Colonic mucosa (tissue), 4 donors: ENCODE measurements around the gene MDN1. TPM values are rescaled to one million over a fixed set of nuclear protein-coding genes. Genes with fewer than 3 reads are reported as not detected.

ENCODE experiments used
- DNase-seq: peaks from one replicate; pipeline ENCODE4 v3.0.0-alpha.2; 2020
- H3K27ac ChIP-seq: fragments of 200-600 bp; one replicate; pipeline ENCODE4 v1.8.0; 2021
- H3K27me3 ChIP-seq: fragments of 200-600 bp; one replicate; pipeline ENCODE4 v1.8.0; 2021
- H3K36me3 ChIP-seq: fragments of 200-600 bp; one replicate; pipeline ENCODE4 v1.8.0; 2021
- H3K4me1 ChIP-seq: fragments of 200-600 bp; one replicate; pipeline ENCODE4 v1.8.0; 2021; ENCODE audit warnings: mild to moderate bottlenecking
- H3K4me3 ChIP-seq: fragments of 200-600 bp; one replicate; pipeline ENCODE4 v1.8.0; 2021
- H3K9ac ChIP-seq, 2 donors: one replicate each; pipeline ENCODE4 v1.7.0; 2013; ENCODE audit warnings: control low read depth in 2 of 2, low read depth in 2 of 2, low read length in 2 of 2
- H3K9me3 ChIP-seq: fragments of 200-600 bp; one replicate; pipeline ENCODE4 v1.8.0; 2021
- intact Hi-C: fragments of 100-400 bp; cut with DNase I; formaldehyde crosslinking; loops from one replicate; pipeline ENCODE4 v1.14.1; 2022
- total RNA-seq, 2 donors: library from RNA; stranded (reverse); fragmentation: NEBNext Ultra II Directional in 1 of 2; extraction: Animal tissue kit (Norgen Biotek cat#: 25700) in 1 of 2; gene quantifications; one replicate each; pipeline ENCODE4 v1.2.1, GENCODE V29; 2021
- TF ChIP-seq, protein P1 (sequence below): fragments of 200-600 bp; IDR thresholded peaks from one replicate; pipeline ENCODE4 v1.8.0; 2022; ENCODE audit warnings: antibody characterized with exemption, mild to moderate bottlenecking
- donor health status: healthy.
- donor health status: DM: no; HTN: no; CAD: no.
- donor health status: DM: no; HTN: no; CAD: no.

Gene MDN1
- total RNA-seq, 2 donors from 2014 or later: 17.5 to 30.7 TPM

DNA sequence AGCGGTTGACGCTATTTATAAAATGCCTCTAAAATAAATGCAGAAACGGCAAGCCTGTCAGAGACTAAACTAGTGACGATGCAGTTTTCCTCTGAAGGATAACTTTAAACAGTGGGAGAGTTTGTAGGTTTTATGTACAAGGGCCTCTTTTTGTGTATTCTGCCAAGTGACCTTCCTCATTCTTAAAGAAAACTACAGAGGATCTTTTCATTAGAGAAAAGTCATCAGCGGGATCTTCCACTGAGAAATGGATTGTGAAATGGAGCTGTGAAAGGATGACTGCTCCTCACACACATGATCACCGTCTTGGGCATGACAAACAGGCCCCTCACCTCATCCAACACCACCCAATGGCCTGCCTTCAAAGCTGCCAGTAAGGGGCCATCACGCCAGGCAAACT, 92.1 kb downstream of the MDN1 start:
- Histone ChIP-seq H3K36me3 (peaks cover 3% of the 10 kb centered on the region), H3K27ac (no peak overlapping the region), H3K4me1 (no peaks in the 10 kb centered on the region), H3K4me3 (no peak overlapping the region), H3K9ac (no peak overlapping the region), H3K9me3 (no peaks in the 10 kb centered on the region), H3K27me3 (no peaks in the 10 kb centered on the region)
- TF ChIP-seq, protein P1, sequence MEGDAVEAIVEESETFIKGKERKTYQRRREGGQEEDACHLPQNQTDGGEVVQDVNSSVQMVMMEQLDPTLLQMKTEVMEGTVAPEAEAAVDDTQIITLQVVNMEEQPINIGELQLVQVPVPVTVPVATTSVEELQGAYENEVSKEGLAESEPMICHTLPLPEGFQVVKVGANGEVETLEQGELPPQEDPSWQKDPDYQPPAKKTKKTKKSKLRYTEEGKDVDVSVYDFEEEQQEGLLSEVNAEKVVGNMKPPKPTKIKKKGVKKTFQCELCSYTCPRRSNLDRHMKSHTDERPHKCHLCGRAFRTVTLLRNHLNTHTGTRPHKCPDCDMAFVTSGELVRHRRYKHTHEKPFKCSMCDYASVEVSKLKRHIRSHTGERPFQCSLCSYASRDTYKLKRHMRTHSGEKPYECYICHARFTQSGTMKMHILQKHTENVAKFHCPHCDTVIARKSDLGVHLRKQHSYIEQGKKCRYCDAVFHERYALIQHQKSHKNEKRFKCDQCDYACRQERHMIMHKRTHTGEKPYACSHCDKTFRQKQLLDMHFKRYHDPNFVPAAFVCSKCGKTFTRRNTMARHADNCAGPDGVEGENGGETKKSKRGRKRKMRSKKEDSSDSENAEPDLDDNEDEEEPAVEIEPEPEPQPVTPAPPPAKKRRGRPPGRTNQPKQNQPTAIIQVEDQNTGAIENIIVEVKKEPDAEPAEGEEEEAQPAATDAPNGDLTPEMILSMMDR: no peak
- no peak for DNase-seq
- intact Hi-C loops: no loop called here

DNA sequence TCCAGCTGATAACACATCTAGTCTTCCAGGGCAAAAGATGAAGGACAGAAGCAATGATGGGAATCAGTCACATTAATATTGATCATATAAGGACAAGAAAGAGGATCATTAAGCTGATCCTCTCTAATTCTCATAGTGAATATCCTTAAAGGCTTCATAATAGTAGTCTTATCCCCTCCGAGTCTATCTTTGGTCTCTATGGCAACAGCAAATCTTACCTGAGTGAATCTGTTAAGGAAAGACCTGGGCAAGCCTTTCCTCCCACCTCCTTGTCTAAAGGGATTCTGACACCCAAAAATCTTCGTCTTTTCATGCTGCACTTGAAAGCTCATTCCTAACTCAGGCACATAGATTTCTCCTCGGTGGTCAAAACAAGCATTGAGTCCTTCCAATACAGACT, 94.6 kb downstream of the MDN1 start:
- no peaks in the 10 kb centered on the region for H3K27me3 ChIP-seq
- peaks cover 3% of the 10 kb centered on the region for H3K36me3 ChIP-seq
- H3K9ac ChIP-seq: no peak overlapping the region
- TF ChIP-seq, protein P1: no peak
- no peaks in the 10 kb centered on the region for H3K9me3 ChIP-seq
- H3K27ac ChIP-seq: no peak overlapping the region
- H3K4me1 ChIP-seq: no peaks in the 10 kb centered on the region
- H3K4me3 ChIP-seq: no peak overlapping the region
- no peak for DNase-seq
- intact Hi-C loops: no loop called here

DNA sequence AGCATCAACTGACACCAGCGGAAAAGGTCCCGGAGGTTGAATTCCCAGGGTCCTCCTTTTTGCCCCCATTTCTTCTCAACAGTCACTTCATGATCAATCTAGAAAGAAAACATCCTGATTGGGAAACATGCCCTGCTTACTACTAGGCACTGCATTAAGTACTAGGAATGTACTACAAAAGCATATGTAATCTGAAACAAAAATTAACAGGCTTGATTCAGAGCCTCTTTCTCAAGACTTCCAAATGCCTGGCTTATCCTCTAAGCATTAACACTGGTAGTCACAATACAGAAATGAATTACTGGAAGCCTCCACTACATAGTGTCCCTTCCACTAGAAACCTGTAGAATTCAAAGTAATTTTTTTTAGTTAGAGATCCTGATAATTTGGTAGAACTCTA, 96.5 kb downstream of the MDN1 start:
- intact Hi-C loops: no loop called here
- Histone ChIP-seq H3K27me3 (no peaks in the 10 kb centered on the region), H3K36me3 (peaks cover 3% of the 10 kb centered on the region), H3K9ac (no peak overlapping the region), H3K9me3 (no peaks in the 10 kb centered on the region), H3K4me3 (no peak overlapping the region), H3K27ac (no peak overlapping the region), H3K4me1 (no peaks in the 10 kb centered on the region)
- DNase-seq: no peak
- TF ChIP-seq, protein P1: no peak

DNA sequence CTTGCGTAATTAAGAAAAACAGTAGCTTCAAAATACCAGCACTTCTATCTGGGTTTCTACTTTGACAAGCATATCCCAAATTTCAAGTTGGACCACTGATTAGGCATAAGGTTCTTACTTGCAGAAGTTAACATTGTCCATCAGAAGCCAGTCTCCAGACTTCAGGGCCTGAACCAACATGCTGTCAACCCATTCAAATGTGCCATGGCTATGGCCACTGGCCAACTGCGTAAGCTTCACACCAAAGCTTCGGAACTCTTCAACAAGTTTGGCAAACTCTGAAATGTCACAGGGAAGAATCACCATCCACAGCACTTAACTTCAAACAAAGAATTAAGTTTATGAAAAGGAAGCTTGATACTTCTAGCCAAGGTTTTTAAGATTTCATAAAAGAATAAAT, 103.1 kb downstream of the MDN1 start:
- Histone ChIP-seq H3K4me3 (no peak overlapping the region), H3K4me1 (no peaks in the 10 kb centered on the region), H3K27ac (no peak overlapping the region), H3K9me3 (no peaks in the 10 kb centered on the region), H3K36me3 (no peaks in the 10 kb centered on the region), H3K9ac (no peak overlapping the region), H3K27me3 (no peaks in the 10 kb centered on the region)
- TF ChIP-seq, protein P1: no peak
- intact Hi-C loops: no loop called here
- no peak for DNase-seq

DNA sequence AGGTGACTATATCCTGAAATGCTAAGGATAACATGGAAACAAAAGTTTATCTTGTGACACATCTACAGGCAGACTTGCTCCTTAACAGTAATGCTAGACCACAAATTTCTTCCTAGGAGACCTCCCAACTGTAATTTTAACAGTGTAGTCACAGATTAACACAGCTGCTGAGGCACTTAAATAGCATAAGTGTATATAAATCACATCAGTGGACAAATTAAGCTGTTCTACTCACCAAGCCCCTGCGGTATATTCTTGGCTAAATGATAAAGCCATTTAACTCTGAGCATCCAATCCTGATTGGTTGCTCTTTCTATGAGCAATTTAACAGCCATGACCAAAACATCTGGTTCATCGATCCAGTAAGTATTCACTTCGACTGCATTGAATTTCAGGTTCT, 107.8 kb downstream of the MDN1 start:
- TF ChIP-seq, protein P1: no peak
- DNase-seq: no peak
- no peak overlapping the region for H3K9ac ChIP-seq
- H3K9me3 ChIP-seq: no peaks in the 10 kb centered on the region
- no peak overlapping the region for H3K4me3 ChIP-seq
- H3K36me3 ChIP-seq: no peaks in the 10 kb centered on the region
- no peaks in the 10 kb centered on the region for H3K4me1 ChIP-seq
- no peaks in the 10 kb centered on the region for H3K27me3 ChIP-seq
- H3K27ac ChIP-seq: no peak overlapping the region
- intact Hi-C loops: no loop called here

DNA sequence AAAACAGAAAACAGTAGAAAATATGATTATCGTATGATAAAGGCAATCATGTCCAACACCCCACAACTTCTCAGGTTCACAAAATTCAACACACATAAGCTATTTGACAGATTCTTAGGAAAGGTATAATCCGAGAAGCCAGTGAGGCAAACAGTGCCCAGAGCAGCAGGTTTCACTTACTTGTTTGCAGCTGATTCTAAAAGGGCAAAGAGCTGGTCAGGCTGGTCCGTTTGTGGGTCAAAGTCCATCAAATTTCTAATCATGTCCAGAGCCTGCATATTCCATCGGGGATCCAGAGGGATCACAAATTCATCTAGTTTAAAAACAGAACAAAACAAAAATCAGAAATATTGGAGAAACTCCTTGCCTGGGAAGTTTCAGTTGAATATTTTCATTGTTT, 111.3 kb downstream of the MDN1 start:
- DNase-seq: no peak
- TF ChIP-seq, protein P1: no peak
- no peaks in the 10 kb centered on the region for H3K36me3 ChIP-seq

More for the DNA sequence above, 111.3 kb downstream of the MDN1 start:
- no peaks in the 10 kb centered on the region for H3K4me1 ChIP-seq
- H3K27me3 ChIP-seq: no peaks in the 10 kb centered on the region
- H3K4me3 ChIP-seq: no peak overlapping the region
- intact Hi-C loops: no loop called here
- H3K27ac ChIP-seq: no peak overlapping the region
- no peak overlapping the region for H3K9ac ChIP-seq
- H3K9me3 ChIP-seq: no peaks in the 10 kb centered on the region
